Activated B cell treated with CpG ODN at 0.5 μM for 24 hours (primary cell): ENCODE data around the gene SLC9B1. TPM values are rescaled to one million over a fixed set of nuclear protein-coding genes. Genes with fewer than 3 reads are reported as not detected.
"Not testable (repeated sequence)": the region's sequence is repeated elsewhere in the genome, so short reads cannot be mapped to it uniquely, and the experiment has no call there.

Source experiments
- ATAC-seq: fragments of 200-7000 bp; cut with Tn5 transposase; one replicate; pipeline ENCODE4 v1.10.0; 2021; ENCODE audit warnings: low read depth, mild to moderate bottlenecking, moderate library complexity
- CTCF ChIA-PET: fragments of 350-600 bp; sonication (Branson Sonifier 250); formaldehyde crosslinking; loops from one replicate; lab custom pipeline; 2021; ENCODE audit warnings: antibody characterized with exemption; lab: Charles Lee
- POLR2A ChIA-PET: fragments of 350-600 bp; sonication (Branson Sonifier 250); formaldehyde crosslinking; loops from one replicate; lab custom pipeline; 2021; ENCODE audit warnings: antibody characterized with exemption; lab: Charles Lee
- DNase-seq: peaks from one replicate; pipeline ENCODE4 v3.0.0; 2022
- H3K27ac Mint-ChIP-seq: one replicate; pipeline ENCODE4 v1.8.0; 2020; ENCODE audit warnings: mixed read lengths
- H3K27me3 Mint-ChIP-seq: one replicate; pipeline ENCODE4 v1.8.0; 2021; ENCODE audit warnings: mixed read lengths
- H3K36me3 Mint-ChIP-seq: one replicate; pipeline ENCODE4 v1.8.0; 2021; ENCODE audit warnings: low read depth, mixed read lengths
- H3K4me1 Mint-ChIP-seq: one replicate; pipeline ENCODE4 v1.8.0; 2021; ENCODE audit warnings: mixed read lengths
- H3K4me3 Mint-ChIP-seq: one replicate; pipeline ENCODE4 v1.8.0; 2020; ENCODE audit warnings: mild to moderate bottlenecking, mixed read lengths
- H3K9me3 Mint-ChIP-seq: one replicate; pipeline ENCODE4 v1.8.0; 2020; ENCODE audit warnings: mixed read lengths
- intact Hi-C: fragments of 100-400 bp; cut with micrococcal nuclease; formaldehyde crosslinking; loops from one replicate; pipeline ENCODE4 v1.15.1; 2024
- total RNA-seq: library from RNA; stranded (reverse); gene quantifications from 2 replicates; pipeline ENCODE4 v1.2.3, GENCODE V29; 2022
- TF ChIP-seq, protein P1 (sequence below): fragments of 200-600 bp; IDR thresholded peaks from one replicate; pipeline ENCODE4 v1.8.0; 2022; ENCODE audit warnings: antibody characterized with exemption, mild to moderate bottlenecking

Gene SLC9B1
- total RNA-seq, 1 donor from 2014 or later, result 2.5 TPM

DNA sequence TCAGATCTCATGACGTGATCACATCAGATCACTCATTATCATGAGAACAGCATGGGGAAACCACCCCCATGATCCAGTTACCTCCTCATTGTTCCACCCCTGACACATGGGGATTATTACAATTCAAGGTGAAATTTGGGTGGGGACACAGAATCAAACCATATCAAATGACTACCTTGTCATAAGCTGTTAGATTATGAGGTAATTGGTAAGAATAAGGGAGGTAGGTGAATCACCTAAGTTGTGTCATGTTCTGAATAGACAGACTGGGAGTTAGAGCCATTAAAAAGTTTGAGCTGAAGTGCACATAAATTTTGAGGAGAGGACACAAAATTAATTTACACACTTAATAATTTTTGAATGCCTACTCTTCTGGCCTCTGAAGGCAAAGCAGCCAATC is 24.7 kb downstream of the SLC9B1 start:
- TF ChIP-seq, protein P1, sequence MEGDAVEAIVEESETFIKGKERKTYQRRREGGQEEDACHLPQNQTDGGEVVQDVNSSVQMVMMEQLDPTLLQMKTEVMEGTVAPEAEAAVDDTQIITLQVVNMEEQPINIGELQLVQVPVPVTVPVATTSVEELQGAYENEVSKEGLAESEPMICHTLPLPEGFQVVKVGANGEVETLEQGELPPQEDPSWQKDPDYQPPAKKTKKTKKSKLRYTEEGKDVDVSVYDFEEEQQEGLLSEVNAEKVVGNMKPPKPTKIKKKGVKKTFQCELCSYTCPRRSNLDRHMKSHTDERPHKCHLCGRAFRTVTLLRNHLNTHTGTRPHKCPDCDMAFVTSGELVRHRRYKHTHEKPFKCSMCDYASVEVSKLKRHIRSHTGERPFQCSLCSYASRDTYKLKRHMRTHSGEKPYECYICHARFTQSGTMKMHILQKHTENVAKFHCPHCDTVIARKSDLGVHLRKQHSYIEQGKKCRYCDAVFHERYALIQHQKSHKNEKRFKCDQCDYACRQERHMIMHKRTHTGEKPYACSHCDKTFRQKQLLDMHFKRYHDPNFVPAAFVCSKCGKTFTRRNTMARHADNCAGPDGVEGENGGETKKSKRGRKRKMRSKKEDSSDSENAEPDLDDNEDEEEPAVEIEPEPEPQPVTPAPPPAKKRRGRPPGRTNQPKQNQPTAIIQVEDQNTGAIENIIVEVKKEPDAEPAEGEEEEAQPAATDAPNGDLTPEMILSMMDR, result no peak
- Mint-ChIP-seq H3K27ac (no peak overlapping the region), H3K4me3 (no peak overlapping the region), H3K9me3 (peaks cover 8% of the 10 kb centered on the region), H3K36me3 (peaks cover 9% of the 10 kb centered on the region), H3K27me3 (no peaks in the 10 kb centered on the region), H3K4me1 (no peaks in the 10 kb centered on the region)
- POLR2A ChIA-PET, result no interaction called here
- DNase-seq, result no peak
- CTCF ChIA-PET, result no interaction called here
- intact Hi-C loops, result loop anchor here (5.0 kb wide), 1 partner anchor 123 kb away; no protein-coding TSS in a partner anchor
- no peak for ATAC-seq

DNA sequence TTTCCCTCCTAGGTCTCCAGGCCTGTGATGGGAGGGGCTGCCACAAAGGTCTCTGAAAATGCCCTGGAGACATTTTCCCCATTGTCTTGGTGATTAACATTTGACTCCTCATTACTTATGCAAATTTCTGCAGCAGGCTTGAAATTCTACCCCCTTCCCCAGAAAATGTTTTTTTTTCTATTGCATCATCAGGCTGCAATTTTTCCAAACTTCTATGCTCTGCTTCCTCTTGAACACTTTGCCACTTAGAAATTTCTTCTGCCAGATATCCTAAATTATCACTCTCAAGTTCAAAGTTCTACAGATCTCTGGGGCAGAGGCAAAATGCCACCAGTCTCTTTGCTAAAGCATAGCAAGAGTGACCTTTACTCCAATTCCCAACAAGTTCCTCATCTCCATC is 25.5 kb downstream of the SLC9B1 start:
- H3K4me1 Mint-ChIP-seq, H3K9me3 Mint-ChIP-seq, CTCF ChIA-PET, H3K27me3 Mint-ChIP-seq, intact Hi-C loops, POLR2A ChIA-PET, DNase-seq, H3K27ac Mint-ChIP-seq, H3K4me3 Mint-ChIP-seq, H3K36me3 Mint-ChIP-seq, ATAC-seq: not testable (repeated sequence)

DNA sequence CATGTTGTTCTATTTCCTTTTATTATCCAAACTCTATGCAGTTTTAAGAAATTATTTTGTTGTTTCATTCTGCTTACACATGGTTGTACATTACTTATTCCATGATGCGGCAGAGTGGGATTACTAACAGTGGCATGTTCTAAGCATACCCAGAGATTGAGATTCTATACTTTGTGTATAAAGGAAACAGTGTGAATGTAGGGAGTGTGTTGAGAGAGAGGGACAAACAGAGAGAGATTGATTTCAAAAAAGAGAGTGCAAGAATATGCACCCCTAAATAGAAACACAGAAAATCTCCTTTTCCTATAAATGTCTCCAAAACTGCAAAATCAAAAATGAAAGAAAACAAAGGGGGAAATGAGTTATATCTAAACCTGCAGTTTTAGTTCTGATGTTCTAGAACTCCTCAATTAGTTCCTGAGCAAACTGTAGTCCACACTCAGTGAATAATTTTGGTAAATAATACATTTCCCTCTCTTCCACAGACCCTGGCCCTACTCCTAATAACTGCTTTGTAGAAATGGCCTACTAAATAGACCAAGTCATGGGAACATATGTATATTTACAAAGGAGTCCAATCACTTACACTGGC is 31.0 kb downstream of the SLC9B1 start:
- H3K9me3 Mint-ChIP-seq, result no peaks in the 10 kb centered on the region
- DNase-seq, result no peak
- no peak for ATAC-seq
- POLR2A ChIA-PET, result no interaction called here
- no peaks in the 10 kb centered on the region for H3K4me1 Mint-ChIP-seq
- CTCF ChIA-PET, result no interaction called here
- intact Hi-C loops, result no loop called here
- H3K27me3 Mint-ChIP-seq, result no peaks in the 10 kb centered on the region
- peaks cover 13% of the 10 kb centered on the region for H3K36me3 Mint-ChIP-seq
- TF ChIP-seq, protein P1, result no peak
- no peak overlapping the region for H3K27ac Mint-ChIP-seq
- H3K4me3 Mint-ChIP-seq, result no peak overlapping the region

DNA sequence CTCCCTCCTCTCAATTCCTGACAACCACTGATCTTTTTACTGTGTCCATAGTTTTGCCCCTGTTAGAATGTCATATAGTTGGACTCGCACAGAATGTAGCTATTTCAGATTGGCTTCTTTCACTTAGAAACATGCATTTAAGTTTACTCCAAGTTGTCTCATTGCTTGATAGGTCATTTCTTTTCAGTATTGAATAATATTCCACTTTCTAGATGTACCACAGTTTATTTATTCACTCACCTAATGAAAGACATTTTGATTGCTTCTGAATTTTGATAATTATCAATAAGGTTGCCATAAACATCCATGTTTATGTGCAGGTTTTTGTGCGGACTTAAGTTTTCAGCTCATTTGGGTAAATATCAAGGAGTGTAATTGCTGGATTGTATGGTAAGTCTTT is 38.5 kb downstream of the SLC9B1 start:
- no peaks in the 10 kb centered on the region for H3K4me1 Mint-ChIP-seq
- peaks cover 12% of the 10 kb centered on the region for H3K9me3 Mint-ChIP-seq
- H3K4me3 Mint-ChIP-seq, result no peak overlapping the region
- intact Hi-C loops, result no loop called here
- no peak for ATAC-seq
- no peaks in the 10 kb centered on the region for H3K27me3 Mint-ChIP-seq
- no peak overlapping the region for H3K27ac Mint-ChIP-seq
- TF ChIP-seq, protein P1, result no peak
- POLR2A ChIA-PET, result no interaction called here
- peaks cover 2% of the 10 kb centered on the region for H3K36me3 Mint-ChIP-seq
- CTCF ChIA-PET, result no interaction called here
- no peak for DNase-seq

DNA sequence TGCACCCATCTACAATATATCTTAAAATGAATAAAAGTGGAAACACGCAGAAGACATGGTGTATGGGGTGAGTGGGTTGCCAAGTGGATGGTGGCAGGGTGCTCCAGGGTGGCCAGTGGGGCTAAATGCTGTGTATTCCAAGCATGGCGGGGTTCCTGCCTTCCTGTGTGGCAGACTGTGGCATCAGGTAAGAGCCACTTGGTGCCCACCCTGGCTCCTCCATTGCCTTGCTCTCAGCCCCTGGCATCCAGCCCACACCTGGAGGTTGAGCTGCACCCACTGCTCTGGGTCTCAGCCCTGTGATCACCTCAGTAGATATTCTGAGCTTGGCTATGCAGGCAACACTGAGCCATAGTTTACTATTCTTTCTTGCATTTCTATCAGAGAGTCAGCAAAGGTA is 57.7 kb downstream of the SLC9B1 start:
- H3K4me3 Mint-ChIP-seq, CTCF ChIA-PET, POLR2A ChIA-PET, H3K27me3 Mint-ChIP-seq, DNase-seq, ATAC-seq, H3K27ac Mint-ChIP-seq, intact Hi-C loops, H3K9me3 Mint-ChIP-seq, H3K4me1 Mint-ChIP-seq, H3K36me3 Mint-ChIP-seq: not testable (repeated sequence)

DNA sequence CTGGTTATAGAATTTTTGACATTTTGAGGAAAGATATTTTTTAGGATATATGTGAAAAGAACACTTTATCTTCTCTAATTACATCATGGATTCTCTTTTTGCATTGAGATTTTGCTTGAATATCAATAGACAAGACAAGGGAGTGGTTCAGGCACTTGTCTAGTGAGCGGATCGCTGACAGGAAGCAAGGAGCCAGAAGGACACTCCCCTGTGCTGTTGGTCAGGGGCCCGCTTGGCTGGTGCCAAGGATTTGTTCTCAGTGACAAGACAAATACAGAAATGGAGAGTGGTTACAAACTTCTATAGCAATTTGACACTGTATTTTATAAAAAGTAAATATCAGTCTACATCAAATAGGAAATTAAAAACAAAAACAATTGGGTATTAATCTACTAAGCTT is 60.0 kb downstream of the SLC9B1 start:
- Mint-ChIP-seq H3K27me3 (no peaks in the 10 kb centered on the region), H3K4me1 (no peaks in the 10 kb centered on the region), H3K36me3 (peaks cover 11% of the 10 kb centered on the region), H3K4me3 (no peak overlapping the region), H3K27ac (no peak overlapping the region), H3K9me3 (peaks cover 15% of the 10 kb centered on the region)
- DNase-seq, result no peak
- TF ChIP-seq, protein P1, result no peak
- ChIA-PET CTCF (no interaction called here), POLR2A (no interaction called here)
- ATAC-seq, result no peak
- intact Hi-C loops, result no loop called here
